Measurements from ENCODE around the gene SYNDIG1.

The SYNDIG1 gene

DNA sequence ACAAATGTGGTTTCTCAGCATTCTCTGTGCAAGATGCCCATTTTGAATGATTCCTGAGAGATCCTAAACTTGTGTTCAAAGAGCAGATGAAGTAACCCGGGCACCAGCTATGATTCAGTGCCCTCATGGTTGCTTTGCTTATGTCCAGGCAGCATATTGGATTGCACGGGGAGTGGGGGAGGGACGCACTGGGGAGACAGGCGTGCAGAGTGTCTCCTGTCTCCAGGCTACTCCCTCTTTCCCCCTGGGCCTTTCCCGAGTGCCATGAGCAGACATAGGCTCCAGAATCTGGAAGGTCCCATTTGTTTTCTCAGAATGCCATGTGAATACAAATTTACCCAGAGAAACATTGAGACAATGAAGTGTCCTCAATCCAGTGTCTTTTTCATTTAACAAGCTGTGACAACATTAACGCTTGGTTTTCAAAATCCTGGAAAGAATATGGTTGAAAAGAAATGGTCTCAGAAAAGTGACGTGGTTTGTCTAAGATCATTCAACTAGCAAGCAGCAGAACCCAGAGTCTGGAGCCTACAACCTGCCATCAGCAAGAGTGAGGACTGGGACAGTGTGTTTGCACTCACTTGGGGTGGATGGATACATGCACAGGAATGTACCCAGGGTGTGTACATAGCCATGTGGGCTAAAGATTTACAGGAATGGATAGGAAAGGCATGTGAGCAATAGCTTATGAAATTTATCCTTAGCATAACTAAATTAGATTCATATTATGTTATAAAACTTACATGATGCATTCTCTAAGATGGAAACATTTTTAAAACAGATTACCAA is 4.2 kb downstream of the SYNDIG1 start:
- DNase-seq = peak in 1 of 14 donors; percentile 38

GRCh38 chr20:24477831-24478547 is 8.6 kb downstream of the SYNDIG1 start:
- peak in 2 of 14 donors; percentile 22 to 26 for DNase-seq

DNA sequence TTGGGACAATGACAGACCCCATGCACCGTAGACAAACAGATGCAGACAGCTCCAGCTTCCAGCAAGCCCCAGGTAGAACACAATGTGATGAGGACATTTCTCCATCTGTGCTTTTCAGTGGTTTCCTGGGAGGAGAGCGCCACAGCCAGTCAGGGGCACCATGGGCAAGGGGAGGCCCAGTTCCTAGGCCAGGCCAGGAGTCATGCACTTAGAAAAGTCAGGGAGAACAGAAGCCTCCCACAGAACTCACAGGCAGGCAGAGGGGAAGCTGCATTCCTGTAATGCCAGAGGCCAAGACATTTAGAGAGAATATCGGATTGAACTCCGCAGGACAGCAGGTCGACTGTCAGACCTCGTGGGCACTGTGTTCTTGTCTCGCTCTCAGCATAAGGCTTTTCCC is 9.2 kb downstream of the SYNDIG1 start:
- DNase-seq = no peak

GRCh38 chr20:24479106-24479505 is 9.7 kb downstream of the SYNDIG1 start:
- DNase-seq = no peak

DNA sequence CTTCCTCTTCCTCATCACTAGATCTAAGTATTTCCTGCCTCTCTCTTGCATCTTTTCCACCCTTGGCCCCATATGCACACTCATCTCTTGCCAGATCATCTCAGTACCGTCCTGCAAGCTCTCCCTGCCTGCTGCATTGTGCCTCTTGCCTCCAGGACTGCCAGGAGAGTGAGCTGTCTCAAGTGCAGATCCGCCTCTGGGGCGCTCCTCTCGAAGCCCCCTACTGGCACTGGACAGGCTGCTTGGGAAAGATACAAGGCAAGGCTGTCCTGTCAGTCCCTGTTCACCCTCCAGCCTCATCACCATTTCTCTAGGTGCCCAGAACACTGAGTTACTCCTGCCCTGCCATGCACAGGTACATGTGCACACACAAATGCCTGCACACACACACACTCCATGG is 10.2 kb downstream of the SYNDIG1 start:
- no peak for DNase-seq

- DNase-seq = no peak
Measured at GRCh38 chr20:24480509-24480908, 11.1 kb downstream of the SYNDIG1 start.

DNA sequence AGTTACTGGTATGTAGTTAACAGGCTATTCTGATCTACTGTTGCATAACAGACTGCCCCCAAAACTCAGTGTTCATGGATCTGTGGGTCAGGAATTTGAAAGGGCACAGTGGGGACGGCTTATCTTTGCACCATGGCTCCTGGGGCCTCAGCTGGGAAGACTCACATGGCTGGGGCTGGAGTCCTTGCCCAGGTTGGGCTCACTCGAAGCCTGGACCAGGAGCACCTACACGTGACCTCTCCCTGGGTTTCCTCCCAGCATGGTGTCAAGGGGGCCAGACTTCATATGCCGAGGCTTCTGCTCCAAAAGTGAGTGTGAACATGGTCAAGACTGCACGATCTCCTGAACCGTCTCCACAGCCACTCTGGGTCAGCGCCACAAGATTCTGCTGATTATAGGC is 11.7 kb downstream of the SYNDIG1 start:
- no peak for DNase-seq

DNA sequence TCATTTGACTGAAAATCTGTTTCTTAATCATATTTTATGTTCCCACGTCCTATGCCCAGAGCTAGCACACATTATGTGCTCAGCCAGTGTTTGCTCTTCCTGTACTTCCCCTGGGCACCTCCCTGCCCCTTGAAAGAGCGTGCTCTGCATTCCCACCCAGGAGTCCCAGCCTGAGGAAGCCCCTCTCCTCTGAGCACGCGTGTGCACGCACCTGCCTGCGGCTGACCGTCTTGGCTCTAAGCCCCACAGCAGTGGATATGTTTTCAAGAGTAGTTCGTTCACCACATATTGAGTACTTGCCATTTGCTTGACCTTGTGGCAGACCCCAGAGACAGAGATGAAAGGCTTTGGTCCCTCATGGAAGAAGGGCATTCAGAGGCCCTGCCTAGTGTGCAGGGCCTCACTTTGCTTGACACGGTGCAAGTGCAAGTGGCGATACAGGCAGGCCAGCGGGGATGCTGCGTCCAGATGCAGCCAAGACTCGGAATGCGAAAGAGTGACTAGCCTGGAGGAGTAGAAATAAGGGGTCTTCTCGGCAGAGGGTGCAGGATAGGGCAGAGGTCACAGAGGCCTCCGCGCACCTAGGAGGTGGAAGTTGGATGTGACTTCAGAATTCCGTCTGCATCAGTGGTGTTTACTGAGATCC is 14.1 kb downstream of the SYNDIG1 start:
- DNase-seq = no peak

GRCh38 chr20:24484081-24484450 is 14.6 kb downstream of the SYNDIG1 start:
- no peak for DNase-seq

DNA sequence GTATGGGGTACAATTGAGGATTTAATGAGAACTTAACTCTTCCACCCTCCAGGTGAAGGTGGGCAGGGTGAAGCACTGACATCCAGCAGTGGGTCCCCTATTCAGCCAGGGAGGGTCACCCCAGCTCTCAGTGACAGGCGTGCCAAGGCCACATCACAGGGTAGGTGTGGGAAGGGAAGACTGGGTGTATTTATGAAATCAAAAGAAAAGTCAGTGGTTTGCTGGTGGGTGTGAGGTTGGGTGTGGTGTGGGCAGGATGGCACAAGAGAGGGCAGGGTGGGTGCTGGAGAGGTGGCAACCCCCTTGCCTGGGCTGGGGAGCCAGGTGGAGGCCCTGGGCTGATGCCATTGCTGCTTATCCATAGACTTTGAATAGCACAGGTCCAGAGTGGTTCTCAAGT is 16.6 kb downstream of the SYNDIG1 start:
- no peak for DNase-seq

- DNase-seq = no peak
Measured at GRCh38 chr20:24487240-24487639, 17.8 kb downstream of the SYNDIG1 start.

DNA sequence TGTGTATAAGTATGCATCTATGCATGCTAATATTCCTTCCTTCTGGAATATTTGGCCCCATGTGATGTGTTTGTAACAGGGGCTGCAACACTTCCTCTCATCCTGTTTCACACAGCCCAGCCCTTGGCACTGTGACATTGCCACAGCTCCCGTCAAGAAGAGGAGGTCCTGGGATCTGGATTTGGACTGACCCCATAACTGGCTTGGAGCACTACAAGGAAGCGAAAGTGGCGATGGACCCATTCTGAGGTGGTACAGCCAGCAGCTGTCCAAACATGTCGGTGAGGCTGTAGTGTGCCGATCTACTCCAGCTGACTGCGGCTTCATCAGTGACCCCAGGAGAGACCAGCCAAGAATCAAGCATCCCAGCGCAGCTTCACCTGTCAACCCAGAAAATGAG is 18.2 kb downstream of the SYNDIG1 start:
- no peak for DNase-seq

GRCh38 chr20:24488064-24488799 is 18.8 kb downstream of the SYNDIG1 start:
- DNase-seq = no peak

- peak in 1 of 14 donors; percentile 61 for DNase-seq
Measured at GRCh38 chr20:24488800-24489175, 19.4 kb downstream of the SYNDIG1 start.

DNA sequence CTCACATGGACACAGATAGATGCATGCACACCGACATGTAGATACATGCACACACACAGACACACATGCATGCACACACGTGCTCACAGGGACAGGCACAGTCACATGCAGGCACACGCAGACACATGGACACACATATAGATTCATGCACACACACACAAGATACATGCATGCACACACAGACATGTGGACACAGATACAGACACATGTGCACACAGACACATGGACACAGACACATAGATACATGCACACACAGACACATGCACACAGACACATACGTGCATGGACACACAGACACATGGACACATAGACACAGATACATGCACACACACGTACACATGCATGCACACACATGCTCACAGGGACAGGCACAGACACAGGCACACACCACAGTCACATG is 19.8 kb downstream of the SYNDIG1 start:
- DNase-seq = no peak

DNA sequence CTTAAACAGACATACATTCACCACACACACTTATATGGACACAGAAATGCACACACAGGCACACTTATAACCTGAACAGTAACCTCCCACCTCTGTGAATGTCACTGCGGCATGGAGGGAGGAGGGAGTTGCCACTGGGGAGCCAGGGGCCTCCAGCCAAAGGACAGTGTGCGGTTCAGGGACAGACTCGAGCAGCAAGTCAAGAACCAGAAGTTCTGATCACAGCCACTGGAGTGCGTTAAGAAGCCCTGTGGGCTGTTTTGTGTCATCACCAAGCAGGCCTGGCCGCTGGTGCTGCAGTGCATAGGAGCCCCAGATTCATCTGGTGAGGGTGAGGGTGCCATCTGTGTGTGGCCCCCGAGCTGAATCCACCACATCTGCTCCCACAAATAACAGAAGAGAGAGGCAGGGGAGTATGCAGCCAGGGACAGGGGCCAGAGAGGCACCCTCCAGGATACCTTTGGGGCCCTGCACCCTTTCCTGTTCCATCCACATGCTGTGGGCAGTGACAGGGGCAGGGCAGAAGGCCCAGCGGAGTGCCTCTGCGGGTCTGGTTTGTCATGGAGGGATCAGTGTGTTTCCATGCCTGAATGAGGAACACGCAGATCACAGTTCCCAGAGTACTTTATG is 20.3 kb downstream of the SYNDIG1 start:
- DNase-seq = no peak

DNA sequence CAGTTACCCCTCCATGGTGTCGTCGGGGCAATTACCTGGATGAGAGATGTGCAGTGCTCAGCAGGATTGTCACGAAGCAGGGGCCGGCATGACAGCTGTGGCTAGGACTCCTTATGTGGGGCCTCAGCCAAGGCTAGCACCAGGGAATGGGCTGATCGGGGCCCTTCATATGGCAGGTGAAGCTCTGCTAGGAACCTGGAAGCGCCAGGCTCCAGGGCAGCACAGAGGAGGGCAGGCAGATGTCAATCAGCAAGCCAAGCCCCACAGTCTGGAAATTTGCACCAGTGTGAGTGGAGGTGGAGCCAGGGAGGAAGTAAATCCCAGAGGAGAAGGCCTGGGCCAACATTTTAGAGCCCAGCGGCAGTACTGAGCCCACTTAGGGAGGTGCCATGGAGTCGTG is 21.2 kb downstream of the SYNDIG1 start:
- no peak for DNase-seq

DNA sequence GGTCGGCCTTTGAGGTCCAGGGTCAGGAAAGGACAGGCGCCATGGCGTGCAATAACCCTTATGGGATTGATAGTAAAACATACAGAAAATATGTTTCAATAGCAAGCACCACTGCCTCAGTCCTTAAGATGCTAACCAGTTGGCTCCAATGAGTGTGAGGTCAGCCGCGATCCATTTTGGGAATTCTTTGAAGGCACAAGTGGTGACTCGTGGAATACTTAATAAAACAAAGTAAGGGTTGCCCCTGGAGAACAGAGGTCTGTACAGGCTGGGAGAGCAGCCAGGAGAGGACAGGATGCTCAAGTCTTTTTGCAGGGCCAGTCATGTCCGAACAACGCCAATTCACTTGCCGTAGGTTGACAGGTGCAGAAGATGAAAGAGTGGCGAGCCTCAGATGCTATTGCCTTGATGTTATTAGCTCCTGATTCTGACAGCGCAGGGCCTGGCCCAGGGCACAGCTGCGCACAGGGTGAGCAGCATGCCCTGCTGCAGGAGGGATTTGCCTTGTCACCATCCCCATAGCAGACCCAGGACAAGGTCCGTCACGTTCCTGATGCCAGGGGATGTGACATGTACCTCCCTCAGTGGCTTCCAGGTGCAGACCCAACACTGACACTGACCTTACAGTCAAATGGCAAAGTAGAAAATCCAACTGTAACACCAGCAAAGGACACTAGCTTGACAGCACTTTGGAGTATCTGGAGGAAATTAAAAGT is 21.8 kb downstream of the SYNDIG1 start:
- peak in 1 of 14 donors; percentile 38 for DNase-seq

DNA sequence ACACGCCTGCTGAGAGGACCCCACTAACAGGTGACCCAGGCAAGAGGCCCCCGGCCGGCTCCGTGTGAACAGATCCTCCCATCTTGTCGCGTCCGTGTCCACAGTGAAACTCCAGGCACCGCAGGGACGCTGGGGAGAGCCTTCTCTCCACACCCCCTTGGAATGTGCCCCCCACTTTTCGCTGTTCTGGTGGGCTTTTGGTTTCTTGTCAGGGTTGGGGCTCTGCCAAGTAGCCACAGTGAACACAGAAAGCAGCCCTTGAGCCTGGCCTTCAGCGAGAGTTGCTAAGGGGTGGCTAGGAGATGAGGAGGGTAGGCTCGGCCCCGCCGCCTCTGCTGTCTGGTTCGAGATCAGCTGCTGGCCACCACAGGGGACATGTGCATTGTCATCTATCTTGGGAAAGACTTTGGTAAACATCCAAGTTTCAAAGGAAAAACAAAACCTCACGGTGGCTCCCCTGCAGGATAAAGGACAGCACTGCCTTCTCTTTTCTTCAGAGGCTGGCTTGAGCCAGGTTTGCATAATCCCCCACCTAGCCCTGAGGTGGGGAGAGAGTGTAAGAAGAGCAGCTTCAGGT is 22.7 kb downstream of the SYNDIG1 start:
- peak in 1 of 14 donors; percentile 35 for DNase-seq

DNA sequence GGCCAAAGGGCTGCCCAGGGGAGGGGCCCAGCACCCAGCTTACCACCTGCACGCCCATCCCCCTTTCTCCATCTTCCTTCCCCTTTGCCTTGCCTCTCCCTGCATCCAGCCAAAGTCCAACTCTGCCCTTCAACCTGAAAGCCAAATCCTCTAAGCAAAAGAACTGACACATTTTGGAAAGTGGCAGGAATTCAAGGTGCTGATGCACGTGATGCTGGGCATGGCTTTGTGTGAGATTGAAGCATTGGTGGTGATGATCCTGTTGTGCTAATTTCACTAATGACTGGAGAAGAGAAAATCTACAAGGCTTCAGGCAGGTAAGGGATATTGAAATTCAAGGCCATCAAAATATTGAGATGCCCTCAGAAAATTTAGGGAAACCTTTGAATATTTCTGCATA is 23.3 kb downstream of the SYNDIG1 start:
- DNase-seq = peak in 1 of 14 donors; percentile 36

- no peak for DNase-seq
Measured at GRCh38 chr20:24493181-24493580, 23.8 kb downstream of the SYNDIG1 start.

Measured in C1 segment of cervical spinal cord (tissue), 14 donors.